Measurements from ENCODE around the gene POU6F2. TPM values are rescaled to one million over a fixed set of nuclear protein-coding genes. Genes with fewer than 3 reads are reported as not detected.

The POU6F2 gene
- polyA plus RNA-seq, 2 of the 4 experiments (the other 2 are of a cell fraction) = not detected

DNA sequence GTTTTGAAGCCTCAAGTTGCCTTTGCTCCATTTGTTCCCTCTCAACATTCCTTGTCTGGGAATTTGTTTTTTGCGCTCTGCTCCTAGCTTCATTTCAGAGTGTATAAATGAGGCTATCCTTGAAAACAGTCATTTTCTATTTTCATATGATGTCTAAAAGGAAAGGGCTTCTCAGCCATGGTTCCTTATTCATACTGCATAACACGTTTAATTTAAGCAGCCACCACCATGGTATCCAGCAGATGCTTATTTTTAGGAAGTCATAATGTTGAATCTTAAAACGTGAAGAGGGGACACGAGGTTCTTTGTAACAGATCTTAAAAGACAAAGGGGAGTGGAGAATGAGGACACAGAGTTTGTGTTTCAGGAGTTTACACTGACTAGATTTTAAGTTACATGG lies 14.5 kb downstream of the POU6F2 start:
- no peak overlapping the region for H3K4me3 ChIP-seq

GRCh38 chr7:39001595-39001994 lies 23.9 kb downstream of the POU6F2 start:
- no peak overlapping the region for H3K27ac ChIP-seq
- ATAC-seq = no peak
- ChIA-PET CTCF (no interaction called here), POLR2A (no interaction called here)
- DNase-seq (ENCODE audit: low read depth in 1 of 2, low spot score in 1 of 2) = no peak
- H3K4me3 ChIP-seq = no peak overlapping the region
- H3K9me3 ChIP-seq = no peaks in the 10 kb centered on the region
- FAIRE-seq = no peak
- no peak for TF ChIP-seq ZSCAN20 (CRISPR knock-in tag; IDR thresholded peaks at IDR 0.05)
- TF ChIP-seq ESRRA (IDR thresholded peaks at IDR 0.05; ENCODE audit: borderline replicate concordance, low read length) = no peak
- TF ChIP-seq ZFP36 (IDR thresholded peaks at IDR 0.05; ENCODE audit: borderline replicate concordance, partially characterized antibody) = no peak
- no peak for TF ChIP-seq MYC (IDR thresholded peaks at IDR 0.05; ENCODE audit: borderline replicate concordance, low read length)
- TF ChIP-seq EHMT2 (IDR thresholded peaks at IDR 0.05; ENCODE audit: low read depth) = no peak
- no peak for TF ChIP-seq RCOR1 (IDR thresholded peaks at IDR 0.05; ENCODE audit: low read depth, low read length)
- no peak for TF ChIP-seq JUN (IDR thresholded peaks at IDR 0.05)
- TF ChIP-seq, protein P1, sequence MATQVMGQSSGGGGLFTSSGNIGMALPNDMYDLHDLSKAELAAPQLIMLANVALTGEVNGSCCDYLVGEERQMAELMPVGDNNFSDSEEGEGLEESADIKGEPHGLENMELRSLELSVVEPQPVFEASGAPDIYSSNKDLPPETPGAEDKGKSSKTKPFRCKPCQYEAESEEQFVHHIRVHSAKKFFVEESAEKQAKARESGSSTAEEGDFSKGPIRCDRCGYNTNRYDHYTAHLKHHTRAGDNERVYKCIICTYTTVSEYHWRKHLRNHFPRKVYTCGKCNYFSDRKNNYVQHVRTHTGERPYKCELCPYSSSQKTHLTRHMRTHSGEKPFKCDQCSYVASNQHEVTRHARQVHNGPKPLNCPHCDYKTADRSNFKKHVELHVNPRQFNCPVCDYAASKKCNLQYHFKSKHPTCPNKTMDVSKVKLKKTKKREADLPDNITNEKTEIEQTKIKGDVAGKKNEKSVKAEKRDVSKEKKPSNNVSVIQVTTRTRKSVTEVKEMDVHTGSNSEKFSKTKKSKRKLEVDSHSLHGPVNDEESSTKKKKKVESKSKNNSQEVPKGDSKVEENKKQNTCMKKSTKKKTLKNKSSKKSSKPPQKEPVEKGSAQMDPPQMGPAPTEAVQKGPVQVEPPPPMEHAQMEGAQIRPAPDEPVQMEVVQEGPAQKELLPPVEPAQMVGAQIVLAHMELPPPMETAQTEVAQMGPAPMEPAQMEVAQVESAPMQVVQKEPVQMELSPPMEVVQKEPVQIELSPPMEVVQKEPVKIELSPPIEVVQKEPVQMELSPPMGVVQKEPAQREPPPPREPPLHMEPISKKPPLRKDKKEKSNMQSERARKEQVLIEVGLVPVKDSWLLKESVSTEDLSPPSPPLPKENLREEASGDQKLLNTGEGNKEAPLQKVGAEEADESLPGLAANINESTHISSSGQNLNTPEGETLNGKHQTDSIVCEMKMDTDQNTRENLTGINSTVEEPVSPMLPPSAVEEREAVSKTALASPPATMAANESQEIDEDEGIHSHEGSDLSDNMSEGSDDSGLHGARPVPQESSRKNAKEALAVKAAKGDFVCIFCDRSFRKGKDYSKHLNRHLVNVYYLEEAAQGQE (IDR thresholded peaks at IDR 0.05) = no peak
- TF ChIP-seq NR3C1 (IDR thresholded peaks at IDR 0.05) = no peak
- no peak for TF ChIP-seq SMC3 (IDR thresholded peaks at IDR 0.05)
- no peak for TF ChIP-seq MAZ (IDR thresholded peaks at IDR 0.05; ENCODE audit: borderline replicate concordance, low read depth, low read length)
- no peak for TF ChIP-seq CTCF (IDR thresholded peaks at IDR 0.05)
- TF ChIP-seq RARB (CRISPR knock-in tag; IDR thresholded peaks at IDR 0.05) = no peak
- TF ChIP-seq KDM1A (IDR thresholded peaks at IDR 0.05; ENCODE audit: low read depth) = no peak
- TF ChIP-seq CEBPB (IDR thresholded peaks at IDR 0.05) = no peak
- TF ChIP-seq KDM5A (IDR thresholded peaks at IDR 0.05) = no peak
- no peak for TF ChIP-seq CHD2 (IDR thresholded peaks at IDR 0.05; ENCODE audit: low read length, partially characterized antibody)
- no peaks in the 10 kb centered on the region for H3K4me1 ChIP-seq
- H3K4me2 ChIP-seq = no peak overlapping the region
- WGBS (ENCODE audit: missing lambda C conversion rate) = 0% methylated on average over 1 of the region's 1 CpG

More for the DNA sequence above, 14.5 kb downstream of the POU6F2 start:
- no peaks in the 10 kb centered on the region for H3K4me1 ChIP-seq
- no peak overlapping the region for H3K27ac ChIP-seq
- DNase-seq (ENCODE audit: low read depth in 1 of 2, low spot score in 1 of 2) (no peak), ATAC-seq (no peak), FAIRE-seq (no peak)
- ChIA-PET CTCF (no interaction called here), POLR2A (no interaction called here)
- 26% methylated on average over 4 of the region's 4 CpGs for WGBS (ENCODE audit: missing lambda C conversion rate)
- H3K9me3 ChIP-seq = no peaks in the 10 kb centered on the region
- H3K4me2 ChIP-seq = no peak overlapping the region
- no peak for TF ChIP-seq KDM5A (IDR thresholded peaks at IDR 0.05)
- no peak for TF ChIP-seq CHD2 (IDR thresholded peaks at IDR 0.05; ENCODE audit: low read length, partially characterized antibody)
- TF ChIP-seq SREBF2 (IDR thresholded peaks at IDR 0.05) = no peak
- TF ChIP-seq JUN (IDR thresholded peaks at IDR 0.05) = no peak
- no peak for TF ChIP-seq FOXS1 (CRISPR knock-in tag; IDR thresholded peaks at IDR 0.05)
- TF ChIP-seq EHF (CRISPR knock-in tag; IDR thresholded peaks at IDR 0.05) = no peak
- TF ChIP-seq KDM1A (IDR thresholded peaks at IDR 0.05; ENCODE audit: low read depth) = no peak
- no peak for TF ChIP-seq HOXB5 (CRISPR knock-in tag; IDR thresholded peaks at IDR 0.05)
- TF ChIP-seq HDAC2 (IDR thresholded peaks at IDR 0.05) = no peak
- TF ChIP-seq EHMT2 (IDR thresholded peaks at IDR 0.05; ENCODE audit: low read depth) = no peak
- TF ChIP-seq CEBPB (IDR thresholded peaks at IDR 0.05) = no peak
- no peak for TF ChIP-seq HES2 (IDR thresholded peaks at IDR 0.05)
- TF ChIP-seq NR3C1 (IDR thresholded peaks at IDR 0.05) = no peak
- no peak for TF ChIP-seq MAZ (IDR thresholded peaks at IDR 0.05; ENCODE audit: borderline replicate concordance, low read depth, low read length)
- TF ChIP-seq, protein P2, sequence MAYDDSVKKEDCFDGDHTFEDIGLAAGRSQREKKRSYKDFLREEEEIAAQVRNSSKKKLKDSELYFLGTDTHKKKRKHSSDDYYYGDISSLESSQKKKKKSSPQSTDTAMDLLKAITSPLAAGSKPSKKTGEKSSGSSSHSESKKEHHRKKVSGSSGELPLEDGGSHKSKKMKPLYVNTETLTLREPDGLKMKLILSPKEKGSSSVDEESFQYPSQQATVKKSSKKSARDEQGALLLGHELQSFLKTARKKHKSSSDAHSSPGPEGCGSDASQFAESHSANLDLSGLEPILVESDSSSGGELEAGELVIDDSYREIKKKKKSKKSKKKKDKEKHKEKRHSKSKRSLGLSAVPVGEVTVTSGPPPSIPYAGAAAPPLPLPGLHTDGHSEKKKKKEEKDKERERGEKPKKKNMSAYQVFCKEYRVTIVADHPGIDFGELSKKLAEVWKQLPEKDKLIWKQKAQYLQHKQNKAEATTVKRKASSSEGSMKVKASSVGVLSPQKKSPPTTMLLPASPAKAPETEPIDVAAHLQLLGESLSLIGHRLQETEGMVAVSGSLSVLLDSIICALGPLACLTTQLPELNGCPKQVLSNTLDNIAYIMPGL (CRISPR knock-in tag; IDR thresholded peaks at IDR 0.05; ENCODE audit: borderline replicate concordance) = no peak
- TF ChIP-seq MAFK (IDR thresholded peaks at IDR 0.05; ENCODE audit: partially characterized antibody) = no peak
- TF ChIP-seq MYC (IDR thresholded peaks at IDR 0.05; ENCODE audit: borderline replicate concordance, low read length) = no peak
- no peak for TF ChIP-seq CBX8 (IDR thresholded peaks at IDR 0.05)
